ENCODE results near the gene ATP9B.

ATP9B gene

GRCh38 chr18:79315596-79315995 lies 246.4 kb downstream of the ATP9B start:
- TF ChIP-seq POLR2AphosphoS5 (IDR thresholded peaks at IDR 0.05; ENCODE audit: low read depth, low read length) = no peak
- TF ChIP-seq FOXP2 (optimal IDR thresholded peaks at IDR 0.05; ENCODE audit: borderline replicate concordance, extremely low read depth, extremely low read length, insufficient read depth) = no peak
- TF ChIP-seq TAF1 (IDR thresholded peaks at IDR 0.05; ENCODE audit: borderline replicate concordance, insufficient read depth, low read length) = no peak
- TF ChIP-seq SIN3A (IDR thresholded peaks at IDR 0.05; ENCODE audit: borderline replicate concordance, insufficient read depth, low read length) = no peak
- no peak for TF ChIP-seq REST (IDR thresholded peaks at IDR 0.05; ENCODE audit: insufficient read depth in 1 of 2, low read depth in 2 of 2, low read length in 2 of 2)

- TF ChIP-seq FOXP2 (optimal IDR thresholded peaks at IDR 0.05; ENCODE audit: borderline replicate concordance, extremely low read depth, extremely low read length, insufficient read depth) (no peak), REST (IDR thresholded peaks at IDR 0.05; ENCODE audit: insufficient read depth in 1 of 2, low read depth in 2 of 2, low read length in 2 of 2) (no peak), TAF1 (IDR thresholded peaks at IDR 0.05; ENCODE audit: borderline replicate concordance, insufficient read depth, low read length) (no peak), SIN3A (IDR thresholded peaks at IDR 0.05; ENCODE audit: borderline replicate concordance, insufficient read depth, low read length) (no peak), POLR2AphosphoS5 (IDR thresholded peaks at IDR 0.05; ENCODE audit: low read depth, low read length) (no peak)
Observed at GRCh38 chr18:79317703-79318102, 248.5 kb downstream of the ATP9B start.

- TF ChIP-seq TAF1 (IDR thresholded peaks at IDR 0.05; ENCODE audit: borderline replicate concordance, insufficient read depth, low read length) (no peak), POLR2AphosphoS5 (IDR thresholded peaks at IDR 0.05; ENCODE audit: low read depth, low read length) (no peak), SIN3A (IDR thresholded peaks at IDR 0.05; ENCODE audit: borderline replicate concordance, insufficient read depth, low read length) (no peak)
Observed at GRCh38 chr18:79318142-79318673, 249.0 kb downstream of the ATP9B start.

GRCh38 chr18:79320216-79320850 lies 251.1 kb downstream of the ATP9B start:
- TF ChIP-seq SIN3A (IDR thresholded peaks at IDR 0.05; ENCODE audit: borderline replicate concordance, insufficient read depth, low read length) = no peak
- no peak for TF ChIP-seq POLR2AphosphoS5 (IDR thresholded peaks at IDR 0.05; ENCODE audit: low read depth, low read length)
- TF ChIP-seq REST (IDR thresholded peaks at IDR 0.05; ENCODE audit: insufficient read depth in 1 of 2, low read depth in 2 of 2, low read length in 2 of 2) = no peak
- no peak for TF ChIP-seq TAF1 (IDR thresholded peaks at IDR 0.05; ENCODE audit: borderline replicate concordance, insufficient read depth, low read length)
- TF ChIP-seq FOXP2 (optimal IDR thresholded peaks at IDR 0.05; ENCODE audit: borderline replicate concordance, extremely low read depth, extremely low read length, insufficient read depth) = no peak

GRCh38 chr18:79321625-79322405 lies 252.6 kb downstream of the ATP9B start:
- TF ChIP-seq FOXP2 (optimal IDR thresholded peaks at IDR 0.05; ENCODE audit: borderline replicate concordance, extremely low read depth, extremely low read length, insufficient read depth) = no peak
- TF ChIP-seq TAF1 (IDR thresholded peaks at IDR 0.05; ENCODE audit: borderline replicate concordance, insufficient read depth, low read length) = no peak
- no peak for TF ChIP-seq REST (IDR thresholded peaks at IDR 0.05; ENCODE audit: insufficient read depth in 1 of 2, low read depth in 2 of 2, low read length in 2 of 2)
- TF ChIP-seq POLR2AphosphoS5 (IDR thresholded peaks at IDR 0.05; ENCODE audit: low read depth, low read length) = no peak
- no peak for TF ChIP-seq SIN3A (IDR thresholded peaks at IDR 0.05; ENCODE audit: borderline replicate concordance, insufficient read depth, low read length)
